Naive B cell (primary cell): ENCODE measurements around the gene RACK1. TPM values are rescaled to one million over a fixed set of nuclear protein-coding genes. Genes with fewer than 3 reads are reported as not detected.

ENCODE experiments used
- ATAC-seq, 2 donors: fragments of 150-1000 bp; cut with Tn5 transposase; 2 replicates each; pipeline ENCODE4 v1.10.0; 2021; ENCODE audit warnings: low read depth in 2 of 2, mild to moderate bottlenecking in 2 of 2, moderate library complexity in 2 of 2
- DNase-seq: peaks from one replicate; pipeline ENCODE4 v3.0.0; 2022
- H3K27ac Mint-ChIP-seq, 6 donors: one replicate each; pipeline ENCODE4 v1.8.0; 2020 to 2022; ENCODE audit warnings: mild to moderate bottlenecking in 6 of 6, mixed read lengths in 6 of 6, moderate library complexity in 5 of 6, inconsistent platforms in 2 of 6
- H3K27me3 Mint-ChIP-seq, 3 donors: one replicate each; pipeline ENCODE4 v1.8.0; 2021 to 2022; ENCODE audit warnings: mixed read lengths in 3 of 3, mild to moderate bottlenecking in 1 of 3
- H3K36me3 Mint-ChIP-seq, 2 donors: one replicate each; pipeline ENCODE4 v1.8.0; 2020 to 2022; ENCODE audit warnings: mixed read lengths in 2 of 2, inconsistent platforms in 1 of 2, mild to moderate bottlenecking in 1 of 2
- H3K4me1 Mint-ChIP-seq, 3 donors: one replicate each; pipeline ENCODE4 v1.8.0; 2020 to 2022; ENCODE audit warnings: mixed read lengths in 3 of 3, inconsistent platforms in 1 of 3, mild to moderate bottlenecking in 1 of 3, moderate library complexity in 1 of 3
- H3K4me3 Mint-ChIP-seq, 8 donors: one replicate each; pipeline ENCODE4 v1.8.0; 2020 to 2022; ENCODE audit warnings: mild to moderate bottlenecking in 8 of 8, mixed read lengths in 8 of 8, moderate library complexity in 8 of 8, inconsistent platforms in 2 of 8
- H3K9me3 Mint-ChIP-seq, 7 donors: one replicate each; pipeline ENCODE4 v1.8.0; 2020 to 2022; ENCODE audit warnings: mixed read lengths in 7 of 7, mild to moderate bottlenecking in 5 of 7, inconsistent platforms in 2 of 7, moderate library complexity in 1 of 7
- polyA plus RNA-seq, 6 donors: library from polyadenylated mRNA; unstranded; fragments of 300-500 nt; fragmentation: Illumina TruSeq; gene quantifications; one replicate each; pipeline ENCODE4 v1.2.3, GENCODE V29; 2021; ENCODE audit warnings: low read depth in 6 of 6

The RACK1 gene
- polyA plus RNA-seq, 6 donors from 2014 or later, result 2,383 to 2,887 (median 2,526) TPM

DNA sequence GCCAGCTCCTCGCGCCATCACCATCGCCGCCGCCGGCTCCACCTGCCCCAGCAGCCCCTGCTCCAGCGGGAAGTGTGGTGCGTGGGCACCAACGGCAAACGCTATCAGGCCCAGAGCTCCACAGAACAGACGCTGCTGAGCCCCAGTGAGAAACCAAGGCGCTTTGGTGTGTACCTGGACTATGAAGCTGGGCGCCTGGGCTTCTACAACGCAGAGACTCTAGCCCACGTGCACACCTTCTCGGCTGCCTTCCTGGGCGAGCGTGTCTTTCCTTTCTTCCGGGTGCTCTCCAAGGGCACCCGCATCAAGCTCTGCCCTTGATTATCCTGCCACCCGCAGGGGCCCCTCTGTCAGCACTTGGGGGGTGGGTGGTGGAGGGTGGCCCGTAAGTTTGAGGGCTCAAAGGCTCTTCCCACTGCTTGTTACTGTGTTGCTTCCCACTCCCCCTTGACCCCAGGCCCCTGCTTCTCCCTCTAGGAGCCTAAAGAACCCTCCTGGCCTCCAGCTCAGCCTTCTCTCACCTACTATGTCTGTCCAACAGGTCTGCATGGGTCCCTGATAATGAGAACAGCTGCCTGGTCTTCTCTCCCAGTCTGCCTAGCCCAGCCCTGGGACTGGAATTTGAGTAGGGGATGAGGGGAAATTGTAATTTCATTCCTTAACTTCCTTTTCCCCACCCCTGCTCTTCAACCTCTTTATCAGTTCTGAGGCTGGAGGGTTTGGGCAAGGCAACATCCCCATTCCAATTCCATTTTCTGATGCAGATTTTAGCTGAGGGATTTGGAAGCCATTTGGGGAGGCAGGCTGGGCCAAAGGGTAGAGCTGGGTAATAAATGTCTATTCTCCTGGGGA lies 9.0 kb downstream of the RACK1 start:
- Mint-ChIP-seq H3K27ac (peak overlapping the region in 2 of 6 donors; percentile 59 to 75), H3K9me3 (no peaks in the 10 kb centered on the region), H3K36me3 (peaks cover 15 to 34% of the 10 kb centered on the region in 2 donors), H3K27me3 (no peaks in the 10 kb centered on the region), H3K4me1 (peaks cover 15 to 29% (median 17%) of the 10 kb centered on the region in 3 donors), H3K4me3 (no peak overlapping the region)
- no peak for DNase-seq
- ATAC-seq, result no peak

DNA sequence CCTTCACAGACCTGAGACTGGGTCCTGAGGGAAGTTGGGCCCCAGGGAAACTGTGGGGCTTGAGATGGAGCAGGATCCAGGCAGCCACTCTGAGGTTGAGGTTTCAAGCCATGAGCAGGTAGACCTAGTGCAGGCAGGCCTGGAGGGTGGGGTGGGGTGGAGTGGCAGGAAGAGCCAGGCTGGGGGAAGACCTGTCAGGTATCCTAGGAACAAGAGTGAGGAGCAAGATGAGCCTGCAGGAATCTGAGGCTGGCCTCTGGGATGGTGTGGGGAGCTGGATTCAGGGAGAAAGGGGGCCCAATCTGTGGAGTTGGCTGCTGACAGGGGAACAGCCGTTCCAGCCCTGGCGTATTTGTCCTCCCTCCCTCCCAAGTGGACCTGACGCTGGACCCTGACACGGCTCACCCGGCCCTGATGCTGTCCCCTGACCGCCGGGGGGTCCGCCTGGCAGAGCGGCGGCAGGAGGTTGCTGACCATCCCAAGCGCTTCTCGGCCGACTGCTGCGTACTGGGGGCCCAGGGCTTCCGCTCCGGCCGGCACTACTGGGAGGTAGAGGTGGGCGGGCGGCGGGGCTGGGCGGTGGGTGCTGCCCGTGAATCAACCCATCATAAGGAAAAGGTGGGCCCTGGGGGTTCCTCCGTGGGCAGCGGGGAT lies 9.8 kb downstream of the RACK1 start:
- Mint-ChIP-seq H3K36me3 (peaks cover 10 to 35% of the 10 kb centered on the region in 2 donors), H3K4me1 (peaks cover 15 to 22% (median 20%) of the 10 kb centered on the region in 3 donors), H3K4me3 (peak overlapping the region in 1 of 8 donors; percentile 42), H3K27me3 (no peaks in the 10 kb centered on the region), H3K27ac (peak overlapping the region in 2 of 6 donors; percentile 42 to 59), H3K9me3 (no peaks in the 10 kb centered on the region)
- no peak for DNase-seq
- ATAC-seq, result no peak

DNA sequence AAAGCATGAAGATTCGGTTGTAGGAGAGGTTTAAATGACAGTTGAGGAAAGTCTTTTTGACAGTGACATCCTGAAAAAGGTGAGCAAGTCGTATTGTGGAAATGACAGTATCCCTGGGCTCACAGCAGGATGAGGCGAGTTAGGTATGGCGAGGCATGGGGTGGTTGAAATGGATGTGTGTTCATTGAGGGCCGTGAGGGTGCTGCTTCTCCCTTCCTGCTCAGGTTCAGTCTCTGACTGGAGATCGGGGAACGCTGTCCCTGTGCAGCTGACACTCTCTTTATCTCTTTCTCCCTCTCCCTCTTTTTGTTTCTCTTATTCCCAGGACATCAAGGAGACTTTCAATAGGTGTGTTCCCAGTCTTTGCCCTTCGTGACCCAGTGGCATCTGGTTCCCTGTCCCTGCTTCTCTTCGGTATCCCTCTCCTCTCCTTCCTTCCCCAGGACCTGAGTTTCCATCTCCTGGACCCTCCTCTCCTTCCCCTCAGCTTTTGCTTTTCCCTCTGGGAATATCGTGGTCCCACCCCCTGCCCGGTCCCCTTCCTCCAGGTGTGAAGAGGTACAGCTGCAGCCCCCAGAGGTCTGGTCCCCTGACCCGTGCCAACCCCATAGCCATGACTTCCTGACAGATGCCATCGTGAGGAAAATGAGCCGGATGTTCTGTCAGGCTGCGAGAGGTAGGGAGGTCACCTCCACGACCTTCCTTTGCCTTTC lies 10.5 kb downstream of the RACK1 start:
- Mint-ChIP-seq H3K27me3 (no peaks in the 10 kb centered on the region), H3K27ac (peak overlapping the region in 3 of 6 donors; percentile 57 to 63 (median 59)), H3K4me3 (no peak overlapping the region), H3K36me3 (peaks cover 5 to 28% of the 10 kb centered on the region in 2 donors), H3K9me3 (no peaks in the 10 kb centered on the region), H3K4me1 (peaks cover 14 to 18% (median 15%) of the 10 kb centered on the region in 3 donors)
- DNase-seq (no peak), ATAC-seq (no peak)

DNA sequence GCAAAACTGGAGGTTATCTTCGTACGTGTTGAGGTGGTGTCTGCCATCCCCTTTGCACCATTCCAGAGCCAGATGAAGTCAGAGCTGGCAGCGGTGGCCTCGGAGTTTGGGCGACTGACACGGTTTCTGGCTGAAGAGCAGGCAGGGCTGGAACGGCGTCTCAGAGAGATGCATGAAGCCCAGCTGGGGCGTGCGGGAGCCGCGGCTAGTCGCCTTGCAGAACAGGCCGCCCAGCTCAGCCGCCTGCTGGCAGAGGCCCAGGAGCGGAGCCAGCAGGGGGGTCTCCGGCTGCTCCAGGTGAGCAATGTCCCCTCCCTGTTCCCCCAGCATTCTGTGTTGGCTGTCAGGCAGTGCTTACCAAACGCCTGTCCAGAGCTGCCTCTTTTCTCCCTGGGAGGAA lies 11.1 kb downstream of the RACK1 start:
- DNase-seq (no peak), ATAC-seq (no peak)
- Mint-ChIP-seq H3K4me1 (peaks cover 11 to 14% (median 14%) of the 10 kb centered on the region in 3 donors), H3K27me3 (no peaks in the 10 kb centered on the region), H3K9me3 (no peaks in the 10 kb centered on the region), H3K4me3 (no peak overlapping the region), H3K36me3 (peaks cover 0 to 22% of the 10 kb centered on the region in 2 donors), H3K27ac (no peak overlapping the region)

DNA sequence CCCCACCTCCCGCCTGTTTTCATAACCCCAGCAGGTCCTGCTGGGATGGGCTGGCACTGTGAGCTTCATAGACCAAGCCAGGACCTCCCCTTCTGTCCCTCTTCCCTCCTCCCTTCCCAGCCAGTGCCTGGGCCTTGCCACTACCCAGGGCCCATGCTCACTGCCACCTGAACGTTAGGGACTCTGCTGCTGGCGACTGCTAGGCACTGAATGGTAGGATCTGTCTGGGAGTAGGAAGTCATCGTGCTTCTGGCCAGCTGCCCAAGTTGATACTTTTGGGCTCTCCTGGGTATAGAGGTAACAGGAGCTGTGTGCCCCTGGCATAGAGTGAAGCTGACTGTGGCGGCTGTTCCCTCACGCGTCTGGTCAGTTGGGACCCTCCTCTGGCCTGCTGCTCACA lies 12.3 kb downstream of the RACK1 start:
- H3K4me3 Mint-ChIP-seq, result no peak overlapping the region
- H3K27ac Mint-ChIP-seq, result peak overlapping the region in 1 of 6 donors; percentile 83
- DNase-seq (no peak), ATAC-seq (no peak)
- peaks cover 11 to 14% (median 12%) of the 10 kb centered on the region in 3 donors for H3K4me1 Mint-ChIP-seq
- H3K9me3 Mint-ChIP-seq, result no peaks in the 10 kb centered on the region
- peaks cover 0 to 18% of the 10 kb centered on the region in 2 donors for H3K36me3 Mint-ChIP-seq
- H3K27me3 Mint-ChIP-seq, result no peaks in the 10 kb centered on the region

DNA sequence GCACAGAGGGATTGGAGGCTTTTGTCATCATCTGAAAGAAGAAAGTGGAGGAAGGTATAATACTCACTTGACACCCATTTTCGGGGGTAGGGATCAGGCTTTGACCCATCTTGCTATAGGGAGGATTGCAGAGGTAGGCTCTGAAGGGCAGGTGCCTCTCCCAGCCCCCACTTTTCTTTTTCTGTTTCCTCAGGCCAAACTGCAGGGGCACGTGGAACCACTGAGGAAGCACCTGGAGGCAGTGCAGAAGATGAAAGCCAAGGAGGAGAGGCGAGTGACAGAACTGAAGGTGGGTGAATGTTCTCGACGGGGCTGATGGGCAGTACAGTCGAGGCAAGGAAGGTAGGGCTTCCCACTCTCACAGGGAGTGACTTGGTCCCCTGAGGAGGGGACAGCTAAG lies 13.2 kb downstream of the RACK1 start:
- no peak for ATAC-seq
- no peaks in the 10 kb centered on the region for H3K27me3 Mint-ChIP-seq
- H3K27ac Mint-ChIP-seq, result peak overlapping the region in 1 of 6 donors; percentile 72
- no peak for DNase-seq
- H3K36me3 Mint-ChIP-seq, result peaks cover 0 to 18% of the 10 kb centered on the region in 2 donors
- H3K9me3 Mint-ChIP-seq, result no peaks in the 10 kb centered on the region
- peaks cover 11 to 19% (median 16%) of the 10 kb centered on the region in 3 donors for H3K4me1 Mint-ChIP-seq
- H3K4me3 Mint-ChIP-seq, result no peak overlapping the region

DNA sequence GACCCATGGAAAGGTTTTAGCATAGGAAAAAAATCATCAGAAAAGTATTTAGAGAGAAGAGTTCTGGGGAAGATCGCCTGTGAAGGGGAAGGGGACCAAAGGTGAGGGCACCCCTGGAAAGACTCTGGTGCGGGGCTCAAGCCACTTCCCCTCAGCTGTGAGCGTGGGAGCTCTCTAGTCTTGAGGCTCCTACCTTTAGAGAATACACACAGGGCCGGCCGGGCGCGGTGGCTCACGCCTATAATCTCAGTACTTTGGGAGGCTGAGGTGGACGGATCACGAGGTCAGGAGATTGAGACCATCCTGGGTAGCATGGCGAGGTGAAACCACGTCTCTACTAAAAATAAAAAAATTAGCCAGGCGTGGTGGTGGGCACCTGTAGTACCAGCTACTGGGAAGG lies 13.7 kb downstream of the RACK1 start:
- peaks cover 0 to 18% of the 10 kb centered on the region in 2 donors for H3K36me3 Mint-ChIP-seq
- ATAC-seq, result no peak
- no peak overlapping the region for H3K4me3 Mint-ChIP-seq
- H3K4me1 Mint-ChIP-seq, result peaks cover 9 to 25% (median 17%) of the 10 kb centered on the region in 3 donors
- DNase-seq, result no peak
- H3K27me3 Mint-ChIP-seq, result no peaks in the 10 kb centered on the region
- H3K9me3 Mint-ChIP-seq, result no peaks in the 10 kb centered on the region
- peak overlapping the region in 2 of 6 donors; percentile 47 to 78 for H3K27ac Mint-ChIP-seq

DNA sequence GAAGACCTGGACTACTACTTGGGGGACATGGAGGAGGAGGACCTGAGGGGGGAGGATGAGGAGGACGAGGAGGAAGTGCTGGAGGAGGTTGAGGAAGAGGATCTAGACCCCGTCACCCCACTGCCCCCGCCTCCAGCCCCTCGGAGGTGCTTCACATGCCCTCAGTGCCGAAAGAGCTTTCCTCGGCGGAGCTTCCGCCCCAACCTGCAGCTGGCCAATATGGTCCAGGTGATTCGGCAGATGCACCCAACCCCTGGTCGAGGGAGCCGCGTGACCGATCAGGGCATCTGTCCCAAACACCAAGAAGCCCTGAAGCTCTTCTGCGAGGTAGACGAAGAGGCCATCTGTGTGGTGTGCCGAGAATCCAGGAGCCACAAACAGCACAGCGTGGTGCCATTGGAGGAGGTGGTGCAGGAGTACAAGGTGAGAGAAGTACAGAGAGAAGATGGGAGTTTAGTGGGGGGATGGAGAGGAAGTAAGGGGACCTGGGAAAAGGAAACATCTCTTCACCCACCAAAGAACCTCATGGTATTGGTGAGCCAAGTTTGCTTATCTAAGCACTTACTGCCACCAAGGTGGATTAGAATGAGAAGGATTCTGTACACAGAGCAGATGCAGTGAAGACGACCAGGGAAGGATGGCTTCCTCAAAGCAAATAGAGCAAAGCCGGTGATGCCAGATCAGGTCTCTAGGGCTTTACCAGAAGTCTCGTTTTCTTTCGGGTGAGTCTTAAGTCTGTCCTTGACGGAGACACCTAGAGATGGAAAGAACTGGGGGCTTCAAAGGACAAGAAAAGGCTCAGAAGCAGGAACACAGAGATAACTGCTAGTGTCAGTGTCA lies 19.1 kb downstream of the RACK1 start:
- Mint-ChIP-seq H3K4me3 (peak overlapping the region; percentile 90 to 99 (median 97)), H3K36me3 (peaks cover 0 to 6% of the 10 kb centered on the region in 2 donors), H3K4me1 (peaks cover 45 to 68% (median 50%) of the 10 kb centered on the region in 3 donors), H3K27ac (peak overlapping the region; percentile 97 to 100 (median 99)), H3K9me3 (peaks cover 0 to 10% (median 4%) of the 10 kb centered on the region in 7 donors), H3K27me3 (peaks cover 0 to 6% (median 4%) of the 10 kb centered on the region in 3 donors)
- ATAC-seq (no peak), DNase-seq (peak; percentile 52)

DNA sequence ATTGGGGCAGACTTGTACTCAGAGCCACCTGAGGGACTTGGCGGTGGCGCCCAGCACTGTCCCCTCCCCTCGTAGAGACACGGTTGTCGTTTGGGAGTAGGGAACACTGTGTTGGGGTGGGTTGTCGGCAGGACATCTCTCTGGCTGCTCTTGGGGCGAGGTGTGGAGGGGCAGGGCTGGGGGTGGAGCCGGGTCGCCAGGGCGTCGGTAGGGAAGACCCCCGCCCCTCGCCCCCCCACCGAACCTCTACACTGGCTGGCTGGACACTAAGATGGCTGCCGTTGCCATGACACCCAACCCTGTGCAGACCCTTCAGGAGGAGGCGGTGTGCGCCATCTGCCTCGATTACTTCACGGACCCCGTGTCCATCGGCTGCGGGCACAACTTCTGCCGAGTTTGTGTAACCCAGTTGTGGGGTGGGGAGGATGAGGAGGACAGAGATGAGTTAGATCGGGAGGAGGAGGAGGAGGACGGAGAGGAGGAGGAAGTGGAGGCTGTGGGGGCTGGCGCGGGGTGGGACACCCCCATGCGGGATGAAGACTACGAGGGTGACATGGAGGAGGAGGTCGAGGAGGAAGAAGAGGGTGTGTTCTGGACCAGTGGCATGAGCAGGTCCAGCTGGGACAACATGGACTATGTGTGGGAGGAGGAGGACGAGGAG lies 19.8 kb downstream of the RACK1 start:
- DNase-seq, result no peak
- peak overlapping the region; percentile 90 to 99 (median 97) for H3K4me3 Mint-ChIP-seq
- peaks cover 45 to 66% (median 49%) of the 10 kb centered on the region in 3 donors for H3K4me1 Mint-ChIP-seq
- peaks cover 0 to 6% (median 4%) of the 10 kb centered on the region in 3 donors for H3K27me3 Mint-ChIP-seq
- ATAC-seq, result peak in 1 of 2 donors; percentile 1
- H3K9me3 Mint-ChIP-seq, result peaks cover 0 to 10% (median 4%) of the 10 kb centered on the region in 7 donors
- H3K36me3 Mint-ChIP-seq, result no peaks in the 10 kb centered on the region
- peak overlapping the region; percentile 97 to 100 (median 99) for H3K27ac Mint-ChIP-seq

DNA sequence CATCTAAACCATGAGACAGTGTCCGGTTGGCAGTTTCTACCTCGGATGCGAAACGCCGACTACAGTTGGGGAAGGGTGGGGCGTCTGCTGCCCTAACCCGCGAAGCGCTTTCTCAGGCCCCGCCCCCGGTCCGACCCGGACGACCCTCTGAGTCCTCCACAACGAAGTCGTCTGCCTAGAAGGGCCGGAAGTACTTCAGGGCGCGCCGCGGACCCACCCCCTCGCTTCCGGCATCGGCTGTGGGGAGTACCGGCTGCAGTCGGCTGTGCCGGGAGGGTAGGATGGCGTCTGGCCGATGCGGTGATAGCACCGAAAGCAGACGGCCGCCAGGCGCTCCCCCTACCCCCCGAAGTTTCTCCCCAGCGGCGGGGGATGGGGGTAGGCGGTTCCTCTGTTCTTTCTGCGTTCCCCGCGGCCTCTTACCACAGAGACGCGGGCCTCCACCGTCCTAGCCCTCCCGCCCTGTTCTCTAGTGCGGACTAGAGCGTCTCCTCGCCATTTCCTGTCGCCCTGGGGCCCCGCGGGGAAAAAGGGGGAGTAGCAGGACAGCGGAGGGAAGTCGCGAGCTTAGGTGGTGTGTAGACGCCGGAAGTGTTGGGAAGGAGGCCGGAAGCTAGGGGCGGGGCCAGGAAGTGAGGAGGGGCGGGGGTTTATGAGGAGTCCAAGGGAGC lies 20.5 kb downstream of the RACK1 start, which contains the start of gene TRIM41:
TRIM41 (plus strand) TSS at position 224 of the 671 bp plus-strand sequence. CDS start 719 bp downstream, outside the sequence.
- peaks cover 48 to 72% (median 52%) of the 10 kb centered on the region in 3 donors for H3K4me1 Mint-ChIP-seq
- H3K36me3 Mint-ChIP-seq, result no peaks in the 10 kb centered on the region
- peak; percentile 69 to 72 for ATAC-seq
- H3K9me3 Mint-ChIP-seq, result peaks cover 0 to 12% (median 4%) of the 10 kb centered on the region in 7 donors
- peak; percentile 99 for DNase-seq
- peaks cover 0 to 8% (median 4%) of the 10 kb centered on the region in 3 donors for H3K27me3 Mint-ChIP-seq
- peak within 1 kb of the TSS; percentile 90 to 99 (median 97) for H3K4me3 Mint-ChIP-seq
- H3K27ac Mint-ChIP-seq, result peak within 1 kb of the TSS; percentile 97 to 100 (median 99)

DNA sequence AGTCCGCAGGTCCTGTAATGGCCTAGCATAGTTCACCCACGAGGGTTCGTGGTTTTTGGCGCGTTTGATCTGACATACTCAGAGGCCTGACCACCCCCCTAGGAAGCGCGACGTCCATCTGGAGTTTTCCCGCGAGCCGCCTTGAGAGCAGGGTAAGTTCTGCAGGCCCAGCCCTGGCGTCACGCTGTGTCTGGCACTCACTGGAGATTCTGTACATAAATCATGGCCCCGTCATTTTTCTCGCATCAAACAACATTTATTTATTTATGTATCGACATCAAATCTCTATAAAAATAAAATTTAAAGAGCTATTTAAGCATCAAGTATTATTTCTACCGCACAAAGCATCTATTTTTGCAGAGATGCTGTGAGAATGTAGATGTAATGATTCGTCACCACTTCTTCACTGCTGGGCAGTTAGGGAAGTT lies 21.1 kb downstream of the RACK1 start:
- peak overlapping the region; percentile 90 to 99 (median 97) for H3K4me3 Mint-ChIP-seq
- H3K27ac Mint-ChIP-seq, result peak overlapping the region; percentile 97 to 100 (median 99)
- peaks cover 0 to 10% (median 4%) of the 10 kb centered on the region in 3 donors for H3K27me3 Mint-ChIP-seq
- peak in 1 of 2 donors; percentile 3 for ATAC-seq
- peaks cover 0 to 18% (median 4%) of the 10 kb centered on the region in 7 donors for H3K9me3 Mint-ChIP-seq
- no peak for DNase-seq
- H3K4me1 Mint-ChIP-seq, result peaks cover 52 to 78% (median 57%) of the 10 kb centered on the region in 3 donors
- H3K36me3 Mint-ChIP-seq, result no peaks in the 10 kb centered on the region
